NCI-H128 (cell line): ENCODE data around the gene TMEM183A.
A peak's percentile ranks its signal among the peaks of the same experiment; 100 is the strongest.

ENCODE experiments used
- DNase-seq: peaks from one replicate; lab custom pipeline; 2025; ENCODE audit not compliant: unreplicated experiment; lab: John Stamatoyannopoulos, UW

TMEM183A gene

DNA sequence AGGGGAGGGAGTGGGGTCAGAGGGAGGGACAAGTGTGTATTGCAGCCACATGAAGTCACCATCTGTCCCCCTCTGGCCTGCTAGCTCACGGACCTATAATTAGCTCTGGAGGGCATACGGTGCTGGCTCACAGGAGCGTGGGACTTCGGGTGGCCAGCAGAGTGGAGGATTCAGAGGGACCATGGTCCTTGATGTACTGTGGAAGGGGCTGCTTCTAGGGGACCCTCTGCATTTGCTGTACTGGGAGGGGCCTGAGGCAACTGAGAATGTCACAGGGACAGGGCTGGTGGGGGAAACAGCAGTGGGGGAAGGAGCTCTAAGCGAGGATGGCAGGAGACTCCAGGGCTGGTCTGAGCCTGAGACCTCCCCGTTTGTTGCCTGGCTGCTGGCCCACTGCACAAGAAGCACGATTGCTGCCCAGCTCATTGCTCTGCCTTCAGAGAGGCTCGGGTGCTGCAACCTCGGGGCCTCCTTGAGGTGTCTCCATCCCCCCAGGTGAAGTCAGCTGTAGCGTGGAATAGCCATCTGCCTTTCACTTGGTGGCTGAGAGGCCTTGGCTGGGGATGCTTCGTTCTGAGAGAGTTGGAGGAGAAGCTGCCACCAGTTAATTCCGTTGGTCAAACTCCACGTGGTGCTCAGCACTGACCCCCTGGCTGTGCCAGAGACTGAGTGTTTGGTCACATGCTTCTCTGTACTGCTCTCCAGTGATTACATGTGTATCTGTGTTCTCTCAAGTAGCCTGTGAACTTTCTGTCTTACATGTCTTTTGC, 21.8 kb downstream of the TMEM183A start:
- no peak for DNase-seq

DNA sequence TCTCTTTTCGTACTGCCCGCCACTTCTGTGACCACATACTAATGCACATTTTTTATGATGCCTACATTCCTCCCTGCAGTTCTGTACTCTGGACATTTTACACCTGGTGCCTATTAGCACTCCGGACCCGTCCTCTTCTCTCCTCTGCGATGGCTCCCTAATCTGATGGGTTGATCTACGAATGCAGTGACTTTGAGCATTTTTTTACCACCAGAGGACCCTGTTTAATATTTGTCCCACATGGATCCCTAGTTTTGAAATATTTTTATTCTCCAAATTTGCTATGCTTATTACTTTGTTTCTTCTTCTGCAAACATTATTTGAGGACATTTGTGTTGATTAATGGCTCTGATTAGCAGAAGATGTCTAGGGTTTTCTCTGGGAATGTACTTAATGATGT, 24.3 kb downstream of the TMEM183A start:
- DNase-seq, result no peak

GRCh38 chr1:203033287-203033686, 26.1 kb downstream of the TMEM183A start:
- DNase-seq, result no peak

DNA sequence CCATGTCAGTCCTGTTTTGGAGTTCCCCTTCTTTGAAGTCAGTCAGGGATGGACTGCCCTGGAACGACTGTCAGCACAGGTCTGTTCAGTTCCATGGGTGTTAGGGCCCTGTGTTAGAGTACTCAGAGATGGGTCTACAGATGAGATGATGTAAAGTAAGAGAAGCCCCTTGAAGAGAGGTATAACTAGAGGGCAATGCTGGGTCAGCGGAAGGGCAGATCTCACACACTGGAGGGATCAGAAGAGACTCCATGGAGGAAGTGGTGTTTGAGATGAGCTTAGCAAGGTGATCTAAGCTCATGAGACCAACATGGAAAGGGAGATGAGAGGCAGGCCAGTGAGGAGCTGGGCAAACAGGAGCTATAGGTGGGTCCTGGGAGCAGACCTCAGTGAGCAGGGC, 26.7 kb downstream of the TMEM183A start:
- DNase-seq, result no peak

- DNase-seq, result no peak
These were observed 27.4 kb downstream of the TMEM183A start for GRCh38 chr1:203034422-203035110.

- DNase-seq, result no peak
These were observed 28.2 kb downstream of the TMEM183A start for GRCh38 chr1:203035111-203036000.

DNA sequence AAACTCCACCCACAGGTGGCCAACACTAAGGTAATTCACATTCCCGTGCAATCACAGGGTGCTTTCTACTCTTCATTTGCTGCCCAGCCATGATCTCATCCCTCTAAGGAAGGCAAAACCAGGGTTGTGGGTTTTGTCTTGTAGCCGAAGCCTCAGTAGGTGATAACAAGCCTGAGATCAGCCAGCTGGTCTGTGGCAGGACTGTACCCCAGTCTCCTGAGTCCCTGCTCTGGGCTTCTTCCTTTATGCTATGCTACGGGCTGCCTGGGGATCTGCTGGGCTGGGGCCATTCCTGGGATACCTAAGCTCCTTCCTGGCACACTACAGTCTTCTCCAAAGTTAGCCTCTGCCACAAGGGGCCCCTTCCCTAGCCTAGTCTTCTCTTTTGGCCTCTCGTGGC, 29.0 kb downstream of the TMEM183A start:
- no peak for DNase-seq

DNA sequence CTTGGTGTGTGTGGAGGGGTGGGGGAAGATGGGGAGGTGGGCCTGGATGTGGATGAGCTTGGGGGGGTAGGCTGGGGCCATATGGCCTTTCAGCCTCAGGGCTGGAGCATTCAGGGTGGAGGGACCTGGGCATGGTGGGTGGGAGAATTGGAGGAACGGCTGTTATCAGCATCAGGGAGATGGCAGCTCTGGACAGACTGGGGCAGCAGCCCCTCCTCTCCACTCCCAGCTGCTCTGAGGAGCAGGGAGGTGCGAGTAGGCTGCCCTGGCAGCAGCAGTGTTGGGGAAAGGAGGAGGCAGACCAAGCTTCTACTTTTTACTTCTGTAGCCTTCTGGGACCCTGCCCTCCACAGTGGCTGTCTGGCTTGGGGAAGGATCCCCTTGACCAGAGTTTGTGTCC, 29.4 kb downstream of the TMEM183A start:
- DNase-seq, result no peak

- no peak for DNase-seq
These were observed 30.5 kb downstream of the TMEM183A start for GRCh38 chr1:203037509-203038190.

GRCh38 chr1:203038217-203038741, 31.1 kb downstream of the TMEM183A start:
- no peak for DNase-seq

GRCh38 chr1:203038891-203039608, 31.9 kb downstream of the TMEM183A start:
- DNase-seq, result peak; percentile 66

DNA sequence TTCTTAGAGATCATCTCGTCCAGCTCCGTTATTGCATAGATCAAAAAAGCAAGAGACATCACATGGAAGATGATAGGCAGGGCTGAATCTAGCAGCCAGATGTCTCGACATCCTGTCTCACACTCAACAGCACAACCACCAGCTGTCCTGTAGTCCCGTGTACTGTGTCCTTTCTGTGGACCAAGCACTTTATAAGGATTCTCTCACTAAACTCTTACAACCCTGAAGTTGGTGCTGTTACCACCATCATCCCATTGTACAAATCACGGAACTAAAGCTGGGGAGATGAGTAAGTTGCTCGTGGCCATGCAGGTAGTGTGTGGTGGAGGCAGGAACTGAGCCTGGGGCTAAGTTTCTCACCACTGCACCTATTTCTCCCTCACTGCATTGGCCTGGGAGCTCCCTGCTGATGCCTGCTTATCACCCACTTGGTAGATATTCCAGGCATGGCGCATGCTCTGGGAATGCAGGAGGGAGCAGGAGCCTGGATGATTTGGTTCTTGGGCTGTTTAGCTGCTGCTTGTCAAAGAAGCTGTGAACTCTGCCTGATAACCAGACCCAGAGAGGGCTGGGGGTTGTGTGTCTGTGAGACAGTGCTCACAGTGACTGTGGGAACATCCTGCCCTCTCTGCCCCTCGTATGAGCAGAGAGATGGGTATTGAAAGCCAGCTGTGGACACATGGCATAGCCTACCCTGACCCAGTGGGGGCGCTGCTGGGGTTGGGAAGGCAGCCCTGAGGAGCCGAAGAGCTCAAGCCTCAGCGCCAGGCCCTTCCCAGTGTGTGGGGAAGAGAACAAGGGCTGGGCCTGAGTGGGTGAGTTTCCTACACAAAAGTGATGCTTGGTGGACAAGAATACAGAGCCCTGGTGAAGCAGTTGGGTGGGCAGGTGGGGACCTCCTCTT, 32.7 kb downstream of the TMEM183A start:
- no peak for DNase-seq

DNA sequence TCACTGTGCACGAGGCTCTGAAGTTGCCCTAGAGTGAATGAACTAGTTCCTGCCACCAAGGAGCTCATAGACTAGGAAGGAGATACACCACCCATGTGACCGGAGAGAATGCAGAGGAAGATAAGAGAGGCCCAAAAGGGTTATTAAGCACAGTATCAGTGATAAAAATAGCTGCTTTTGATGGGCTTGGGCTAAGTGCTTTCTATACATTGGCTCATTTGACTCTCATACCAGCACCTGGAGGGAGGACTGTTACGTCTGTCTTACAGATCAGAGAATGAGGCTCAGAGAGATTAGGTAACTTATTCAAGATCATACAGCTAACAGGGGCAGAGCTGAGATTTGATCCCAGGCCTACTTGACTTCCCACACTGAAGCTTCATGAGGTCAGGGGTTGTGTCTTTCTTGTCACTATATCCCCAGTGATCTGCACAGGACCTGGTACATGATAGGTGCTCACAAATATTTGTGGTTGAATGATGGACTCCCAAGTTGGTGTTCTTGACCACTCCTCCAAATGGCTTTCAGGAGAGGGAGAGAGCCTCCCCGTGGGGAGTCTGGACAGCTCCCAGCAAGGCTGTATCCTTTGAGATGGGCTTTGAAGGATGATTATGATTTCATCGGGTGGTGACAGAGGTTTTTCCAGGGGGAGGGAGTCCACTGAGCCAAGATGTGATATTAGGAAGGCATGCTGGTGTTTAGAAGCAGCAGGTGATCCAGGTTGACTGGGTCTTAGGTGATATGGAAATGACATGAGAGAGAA, 33.5 kb downstream of the TMEM183A start:
- no peak for DNase-seq

DNA sequence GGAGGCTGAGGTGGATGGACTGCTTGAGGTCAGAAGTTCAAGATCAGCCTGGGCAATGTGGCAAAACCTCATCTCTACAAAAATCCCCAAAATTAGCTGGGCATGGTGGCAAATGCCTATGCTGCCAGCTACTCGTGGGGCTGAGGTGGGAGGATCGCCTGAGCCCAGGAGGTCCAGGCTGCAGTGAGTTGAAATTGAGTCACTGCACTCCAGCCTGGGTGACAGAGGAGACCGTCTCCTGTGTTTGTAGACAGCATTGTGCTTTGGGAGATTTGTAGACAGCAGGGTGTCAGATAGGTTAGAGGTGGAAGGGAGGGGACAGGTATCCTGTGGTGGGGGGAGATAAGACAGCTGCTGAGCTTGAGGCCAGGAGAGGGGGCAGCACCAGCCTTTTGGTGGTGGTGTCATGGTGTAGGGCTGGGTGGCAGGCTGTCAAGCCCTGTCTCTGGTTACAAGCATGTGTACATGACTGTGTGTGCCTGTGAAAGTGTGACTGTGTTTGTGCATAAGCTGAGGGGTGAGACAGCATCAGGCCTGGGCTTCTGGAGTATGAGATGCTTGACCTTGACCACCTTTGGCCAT, 34.3 kb downstream of the TMEM183A start:
- DNase-seq, result no peak

DNA sequence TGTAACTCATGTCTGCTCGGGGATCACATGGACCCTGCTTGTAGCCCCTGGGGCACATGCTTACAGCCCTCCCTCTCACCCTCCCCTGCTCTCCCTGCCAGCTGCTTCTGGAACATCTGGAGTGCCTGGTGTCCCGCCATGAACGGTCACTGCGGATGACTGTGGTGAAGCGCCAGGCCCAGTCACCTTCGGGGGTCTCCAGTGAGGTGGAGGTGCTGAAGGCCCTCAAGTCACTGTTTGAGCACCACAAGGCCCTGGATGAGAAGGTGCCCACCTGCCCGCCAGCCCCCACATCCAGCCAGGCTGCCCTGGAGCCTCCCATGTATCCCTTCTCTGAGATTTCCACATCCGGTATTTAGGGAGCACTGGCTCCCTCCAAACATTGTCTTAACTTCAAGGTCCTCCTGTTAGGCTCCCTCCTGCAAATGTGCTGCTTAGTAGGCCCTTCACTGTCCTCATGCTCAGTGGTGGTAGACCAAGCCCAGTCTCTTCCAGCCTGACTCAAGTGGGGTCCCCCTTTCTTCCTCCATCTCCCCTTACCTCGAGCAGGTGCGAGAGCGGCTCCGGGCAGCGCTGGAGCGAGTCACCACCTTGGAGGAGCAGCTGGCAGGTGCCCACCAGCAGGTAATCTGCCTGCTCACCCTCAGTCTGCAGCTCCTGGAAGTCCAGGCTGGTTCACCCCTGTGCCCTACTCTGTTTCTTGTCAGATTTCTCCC, 36.8 kb downstream of the TMEM183A start:
- DNase-seq, result no peak

DNA sequence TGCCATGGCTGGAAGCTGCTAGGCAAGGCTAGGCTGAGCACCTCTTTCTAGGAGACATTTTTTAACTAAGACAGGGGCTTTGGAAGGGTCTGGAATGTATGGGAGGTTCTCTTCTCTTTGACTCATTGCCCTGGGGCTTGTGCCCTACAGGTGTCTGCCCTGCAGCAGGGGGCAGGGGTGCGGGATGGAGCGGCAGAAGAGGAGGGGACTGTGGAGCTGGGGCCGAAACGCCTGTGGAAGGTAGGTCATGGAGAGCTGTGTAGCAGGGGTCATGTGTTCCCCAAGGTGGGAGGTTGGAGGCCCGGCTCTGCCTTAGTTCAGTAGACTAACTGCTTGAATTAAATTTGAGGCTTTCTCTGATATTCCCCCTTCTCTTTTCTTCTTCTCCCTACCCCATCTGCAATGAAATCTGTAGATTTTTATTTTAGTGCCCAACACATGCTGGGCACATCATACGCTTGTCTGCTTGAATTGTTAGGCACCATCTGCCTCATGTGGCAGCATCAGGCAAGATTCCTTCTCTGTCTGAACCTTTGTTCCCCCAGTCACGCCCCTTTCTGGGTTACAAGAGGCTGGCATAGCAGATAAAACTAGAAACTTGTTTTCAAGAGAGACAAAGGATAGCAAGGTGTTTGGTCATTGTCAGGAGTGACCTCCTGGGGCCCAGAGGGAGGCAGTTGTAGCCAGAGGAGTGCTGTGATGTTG, 37.5 kb downstream of the TMEM183A start:
- no peak for DNase-seq

DNA sequence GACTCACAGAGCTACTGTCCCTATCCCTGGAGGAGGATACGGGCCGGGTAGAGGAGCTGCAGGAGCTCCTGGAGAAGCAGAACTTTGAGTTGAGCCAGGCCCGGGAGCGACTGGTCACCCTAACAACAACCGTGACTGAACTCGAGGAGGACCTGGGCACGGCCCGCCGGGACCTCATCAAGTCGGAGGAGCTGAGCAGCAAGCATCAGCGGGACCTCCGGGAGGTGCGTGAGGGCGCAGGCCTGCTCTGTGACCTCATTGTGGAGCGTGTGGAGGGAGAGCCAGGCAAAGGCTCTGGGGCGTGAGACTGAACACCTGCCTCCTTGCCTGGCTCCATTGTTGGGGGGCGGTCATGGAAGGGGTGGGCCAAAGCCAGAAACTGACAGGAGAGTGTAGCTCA, 38.2 kb downstream of the TMEM183A start:
- no peak for DNase-seq
